ENCODE results near the gene RPL10.

Gene RPL10

GRCh38 chrX:154374313-154375155 lies 23.6 kb upstream of the RPL10 start, which contains the start of gene FLNA:
FLNA (minus strand) TSS chrX:154374634; CDS start chrX:154371245, 3,389 bp downstream.
- H3K9me3 ChIP-seq: no peaks in the 10 kb centered on the region
- H3K27me3 ChIP-seq: no peaks in the 10 kb centered on the region
- peak within 1 kb of the TSS; percentile 41 for H3K4me3 ChIP-seq (ENCODE audit: low read depth, low read length)
- 0 out of 2 replicates have a peak, but pooled peaks have one; percentile 6 for TF ChIP-seq CTCF (IDR thresholded peaks at IDR 0.05; ENCODE audit: low read depth, low read length)
- DNase-seq: peak; percentile 43
- no peaks in the 10 kb centered on the region for H3K4me1 ChIP-seq
- no peaks in the 10 kb centered on the region for H3K36me3 ChIP-seq

GRCh38 chrX:154375156-154375504 lies 23.0 kb upstream of the RPL10 start:
- no peak for DNase-seq
- Histone ChIP-seq H3K4me3 (ENCODE audit: low read depth, low read length) (no peak overlapping the region), H3K9me3 (no peaks in the 10 kb centered on the region), H3K27me3 (no peaks in the 10 kb centered on the region), H3K4me1 (no peaks in the 10 kb centered on the region), H3K36me3 (no peaks in the 10 kb centered on the region)
- TF ChIP-seq CTCF (IDR thresholded peaks at IDR 0.05; ENCODE audit: low read depth, low read length): no peak

DNA sequence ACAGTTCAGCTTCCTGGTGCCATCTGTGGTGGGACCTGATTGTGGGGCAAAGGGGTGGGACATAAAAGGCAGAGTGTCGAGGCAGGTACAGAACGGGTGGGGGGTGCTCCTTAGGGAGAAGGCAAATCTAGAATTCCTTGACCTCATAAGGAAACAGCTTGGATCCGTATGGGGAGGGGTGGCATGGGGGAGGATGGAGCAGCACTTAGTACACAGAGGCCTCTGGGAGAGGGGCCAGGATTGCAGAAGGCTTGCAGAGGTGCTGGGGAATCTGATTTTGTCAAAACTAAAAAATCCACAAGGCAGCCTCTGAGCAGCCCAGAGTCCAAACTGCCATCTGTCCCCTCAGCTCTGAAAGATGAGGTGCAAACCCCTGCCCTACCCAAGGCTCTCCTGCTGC lies 21.4 kb upstream of the RPL10 start:
- peaks cover 3% of the 10 kb centered on the region; the same call in 1 of the 2 replicates for H3K36me3 ChIP-seq
- no peaks in the 10 kb centered on the region for H3K27me3 ChIP-seq
- H3K9me3 ChIP-seq: no peaks in the 10 kb centered on the region
- no peak for TF ChIP-seq CTCF (IDR thresholded peaks at IDR 0.05; ENCODE audit: low read depth, low read length)
- DNase-seq: no peak
- H3K4me3 ChIP-seq (ENCODE audit: low read depth, low read length): no peak overlapping the region
- no peaks in the 10 kb centered on the region for H3K4me1 ChIP-seq

DNA sequence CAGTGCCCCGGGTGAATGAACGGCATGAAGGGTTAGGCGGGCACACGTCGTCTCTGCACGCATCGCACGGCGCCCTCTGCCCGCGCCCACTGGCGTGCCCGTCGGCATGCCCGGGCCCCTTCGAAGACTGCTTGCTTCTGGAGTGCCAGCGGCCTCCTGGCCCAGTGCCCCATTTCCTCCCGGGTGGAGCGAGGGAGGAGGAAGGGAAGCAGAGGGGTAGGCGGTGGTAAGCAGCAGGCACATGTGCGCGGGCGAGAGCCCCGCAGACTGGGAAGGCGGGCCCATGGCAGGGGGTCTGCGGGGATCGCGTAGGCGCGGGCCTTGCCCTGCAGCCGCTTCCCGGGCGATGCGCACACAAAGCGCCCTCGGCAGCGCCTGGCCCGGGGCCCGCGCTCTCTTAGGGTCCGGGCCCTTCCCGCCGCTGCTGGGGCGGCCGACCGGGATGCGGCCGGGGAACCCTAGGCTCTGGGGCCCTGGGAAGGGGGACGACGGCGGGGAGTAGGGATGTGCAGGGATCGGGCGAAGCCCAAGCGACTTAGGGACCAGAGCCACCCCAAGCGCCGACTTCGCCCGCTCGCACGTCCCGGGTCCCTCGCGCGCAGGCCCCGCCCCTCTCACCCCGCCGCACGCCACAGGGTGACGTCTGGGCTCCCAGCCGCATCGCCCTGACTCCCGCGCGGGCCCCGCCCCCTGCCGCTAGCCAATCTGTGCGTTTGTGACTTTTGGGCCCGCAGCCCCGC lies 19.9 kb upstream of the RPL10 start:
- Histone ChIP-seq H3K36me3 (peaks cover 3% of the 10 kb centered on the region; the same call in 1 of the 2 replicates), H3K27me3 (no peaks in the 10 kb centered on the region), H3K9me3 (no peaks in the 10 kb centered on the region), H3K4me3 (ENCODE audit: low read depth, low read length) (peak overlapping the region; percentile 52), H3K4me1 (no peaks in the 10 kb centered on the region)
- DNase-seq: peak; percentile 48
- TF ChIP-seq CTCF (IDR thresholded peaks at IDR 0.05; ENCODE audit: low read depth, low read length): no peak

DNA sequence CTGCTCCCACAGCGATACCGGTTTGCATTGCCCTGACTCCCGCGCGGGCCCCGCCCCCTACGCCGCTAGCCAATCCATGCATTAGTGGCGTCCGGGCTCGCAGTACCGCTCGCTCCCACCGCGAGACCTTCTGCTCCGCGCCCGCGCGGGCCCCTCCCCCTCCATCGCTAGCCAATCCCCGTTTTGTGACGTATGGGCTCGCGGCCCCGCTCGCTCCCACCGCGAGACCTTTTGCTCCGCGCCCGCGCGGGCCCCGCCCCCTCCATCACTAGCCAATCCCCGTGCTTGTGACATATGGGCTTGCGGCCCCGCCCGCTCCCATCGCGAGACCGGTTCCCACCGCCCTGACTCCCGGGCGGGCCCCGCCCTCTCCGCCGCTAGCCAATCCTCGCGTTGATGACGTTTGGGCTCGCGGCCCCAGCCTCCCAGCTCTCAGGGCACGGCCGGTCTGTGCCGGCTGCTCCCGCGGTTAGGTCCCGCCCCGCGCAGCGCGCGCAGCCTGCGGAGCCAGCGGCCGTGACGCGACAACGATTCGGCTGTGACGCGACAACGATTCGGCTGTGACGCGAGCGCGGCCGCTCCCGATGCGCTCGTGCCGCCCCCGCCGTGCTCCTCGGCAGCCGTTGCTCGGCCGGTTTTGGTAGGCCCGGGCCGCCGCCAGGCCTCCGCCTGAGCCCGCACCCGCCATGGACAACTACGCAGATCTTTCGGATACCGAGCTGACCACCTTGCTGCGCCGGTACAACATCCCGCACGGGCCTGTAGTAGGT lies 19.2 kb upstream of the RPL10 start, which contains the start of gene EMD:
TSS of gene EMD (plus strand) at position 497 of the 770 bp plus-strand sequence. CDS start at position 687, 190 bp downstream.
- Histone ChIP-seq H3K4me1 (no peaks in the 10 kb centered on the region), H3K9me3 (no peaks in the 10 kb centered on the region), H3K27me3 (no peaks in the 10 kb centered on the region), H3K4me3 (ENCODE audit: low read depth, low read length) (peak within 1 kb of the TSS; percentile 80), H3K36me3 (peaks cover 3% of the 10 kb centered on the region; the same call in 1 of the 2 replicates)
- no peak for TF ChIP-seq CTCF (IDR thresholded peaks at IDR 0.05; ENCODE audit: low read depth, low read length)
- DNase-seq: peak; percentile 98
